ENCODE data around the gene KASH5. TPM values are rescaled to one million over a fixed set of nuclear protein-coding genes. Genes with fewer than 3 reads are reported as not detected.

Gene KASH5
- total and polyA plus RNA-seq, 2 of the 13 experiments (the other 11 are each of a cell fraction or from before 2014, with no cell fraction given), result not detected

- Histone ChIP-seq H3K4me3 (replicated peaks in 1 of 3; ENCODE audit: insufficient read depth in 1 of 3, low read depth in 2 of 3, low read length in 3 of 3) (no peak overlapping the region), H3K9ac (ENCODE audit: insufficient read depth, low read depth, low read length) (no peak overlapping the region), H3K27ac (ENCODE audit: extremely low read length, insufficient read depth, low read length) (no peak overlapping the region), H3K9me3 (ENCODE audit: low read length) (no peaks in the 10 kb centered on the region), H4K20me1 (ENCODE audit: insufficient read depth, low read length) (no peaks in the 10 kb centered on the region), H3K79me2 (ENCODE audit: insufficient read depth, low read length) (no peaks in the 10 kb centered on the region), H3K4me2 (ENCODE audit: low read depth, low read length) (no peak overlapping the region), H3K4me1 (ENCODE audit: insufficient read depth, low read length) (0 out of 2 replicates have a peak, but pooled peaks cover 13% of the 10 kb centered on the region), H3K27me3 (ENCODE audit: control insufficient read depth in 1 of 2, insufficient read depth in 2 of 2, low read length in 2 of 2) (peaks cover 6 to 47% of the 10 kb centered on the region in 2 experiments; a peak in 3 of 5 replicates), H2AFZ (ENCODE audit: low read length) (no peak overlapping the region), H3K36me3 (replicated peaks in 1 of 2; ENCODE audit: control insufficient read depth in 1 of 2, insufficient read depth in 2 of 2, low read length in 2 of 2) (no peaks in the 10 kb centered on the region)
- 27% methylated on average over 8 of the region's 8 CpGs for WGBS (ENCODE audit: low lambda C conversion rate)
- intact Hi-C loops (cut with micrococcal nuclease; ENCODE audit: unreplicated experiment) (no loop called here), in situ Hi-C loops (cut with HindIII; ENCODE audit: extremely low pct_ligation_motif_present, low pct_unique_long_range_greater_than_20kb) (no loop called here)
- ATAC-seq (no peak), DNase-seq (ENCODE audit: low spot score) (no peak), FAIRE-seq (no peak)
- BruUV-seq (replicated peaks), result no TSS peak
- POLR2A ChIA-PET, result no interaction called here
- no peak for TF ChIP-seq ZNF660 (CRISPR knock-in tag; IDR thresholded peaks at IDR 0.05; ENCODE audit: borderline replicate concordance, low read depth)
- no peak for TF ChIP-seq MXI1 (IDR thresholded peaks at IDR 0.05; ENCODE audit: borderline replicate concordance, low read depth, low read length)
- TF ChIP-seq, protein P1, sequence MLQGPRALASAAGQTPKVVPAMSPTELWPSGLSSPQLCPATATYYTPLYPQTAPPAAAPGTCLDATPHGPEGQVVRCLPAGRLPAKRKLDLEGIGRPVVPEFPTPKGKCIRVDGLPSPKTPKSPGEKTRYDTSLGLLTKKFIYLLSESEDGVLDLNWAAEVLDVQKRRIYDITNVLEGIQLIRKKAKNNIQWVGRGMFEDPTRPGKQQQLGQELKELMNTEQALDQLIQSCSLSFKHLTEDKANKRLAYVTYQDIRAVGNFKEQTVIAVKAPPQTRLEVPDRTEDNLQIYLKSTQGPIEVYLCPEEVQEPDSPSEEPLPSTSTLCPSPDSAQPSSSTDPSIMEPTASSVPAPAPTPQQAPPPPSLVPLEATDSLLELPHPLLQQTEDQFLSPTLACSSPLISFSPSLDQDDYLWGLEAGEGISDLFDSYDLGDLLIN (CRISPR knock-in tag; IDR thresholded peaks at IDR 0.05; ENCODE audit: borderline replicate concordance), result no peak
- TF ChIP-seq BORCS8-MEF2B (CRISPR knock-in tag; IDR thresholded peaks at IDR 0.05), result no peak
- no peak for TF ChIP-seq TARDBP (CRISPR knock-in tag; IDR thresholded peaks at IDR 0.05)
- no peak for TF ChIP-seq ZFP1 (CRISPR knock-in tag; IDR thresholded peaks at IDR 0.05)
- CTCF ChIA-PET (ENCODE audit: low intra/inter-chr PET ratio, low total read pairs), result no interaction called here
Measured at GRCh38 chr19:49396738-49397505, 8.9 kb downstream of the KASH5 start.

Data from HepG2 (cell line).